Stimulated activated CD8-positive, alpha-beta memory T cell treated with anti-CD3 and anti-CD28 coated beads, Interleukin-7, amount 100 ng/mL, for 24 hours (primary cell): ENCODE data around the gene AKR1B1.
A peak's percentile ranks its signal among the peaks of the same experiment; 100 is the strongest.
"Not testable (repeated sequence)": the region's sequence is repeated elsewhere in the genome, so short reads cannot be mapped to it uniquely, and the experiment has no call there.

ENCODE experiments used
- DNase-seq: peaks from one replicate; pipeline ENCODE4 v3.0.0-alpha.2; 2020; ENCODE audit warnings: low read depth

AKR1B1 gene

DNA sequence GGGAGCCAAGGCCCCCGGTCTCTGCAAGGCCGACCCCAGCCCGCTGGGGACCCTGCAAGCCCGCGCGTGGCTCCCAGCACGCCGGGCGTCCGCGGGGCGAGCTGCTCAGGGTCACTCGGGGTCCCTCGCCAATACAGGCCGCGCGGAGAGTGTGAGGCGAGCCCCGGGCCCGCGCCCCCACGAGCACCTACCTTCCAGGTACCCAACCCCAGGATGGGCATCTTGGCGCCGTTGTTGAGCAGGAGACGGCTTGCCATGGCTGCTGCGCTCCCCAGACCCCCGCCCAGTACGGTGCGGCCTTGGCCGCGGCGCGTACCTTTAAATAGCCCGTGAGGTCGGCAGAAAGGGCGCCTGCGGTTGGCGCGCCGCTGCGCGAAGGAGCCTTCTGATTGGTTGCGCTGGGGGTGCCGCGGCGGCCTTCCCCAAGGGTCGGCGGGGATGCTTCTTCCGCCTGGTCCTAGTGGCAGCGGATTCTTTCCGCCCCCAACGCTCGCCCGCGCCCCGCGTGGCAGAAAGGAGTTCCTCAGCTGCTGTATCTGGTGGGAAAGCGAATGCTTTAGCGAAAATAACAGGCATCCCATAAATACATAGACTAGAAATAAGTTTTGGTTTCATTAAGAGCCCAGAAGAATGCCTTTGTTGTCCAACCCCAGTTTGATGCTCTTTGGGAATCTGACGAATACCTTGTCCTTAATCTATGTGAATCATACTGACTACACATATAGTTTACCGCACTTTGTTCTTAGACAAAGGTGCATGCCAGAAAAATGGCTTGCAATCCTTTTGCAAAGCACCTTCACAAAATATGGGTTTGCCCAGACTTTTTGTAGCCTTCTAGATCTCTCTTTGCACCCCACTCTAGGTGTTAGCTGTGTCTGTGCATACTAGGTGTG is at the start of gene AKR1B1:
TSS of gene AKR1B1 (minus strand) at position 295 of the 893 bp plus-strand sequence. CDS start at position 257, 38 bp downstream.
- peak; percentile 70 for DNase-seq

DNA sequence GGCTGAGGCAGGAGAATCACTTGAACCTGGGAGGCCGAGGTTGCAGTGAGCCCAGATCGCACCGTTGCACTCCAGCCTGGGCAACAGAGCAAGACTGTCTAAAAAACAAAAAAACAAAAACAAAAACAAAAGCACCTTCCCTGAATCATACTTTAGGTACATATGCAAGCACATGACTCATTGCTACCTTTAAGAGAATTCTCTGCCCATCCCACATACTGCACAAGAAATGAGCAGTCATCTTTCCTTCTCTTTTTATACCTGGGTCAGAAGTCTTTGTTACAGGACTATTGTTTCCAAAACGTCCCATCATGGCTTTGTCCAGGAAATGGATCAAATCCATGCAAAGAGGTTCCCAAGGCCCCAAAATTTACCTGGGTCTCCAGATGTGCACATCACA is 47.0 kb upstream of the AKR1B1 start:
- no peak for DNase-seq

DNA sequence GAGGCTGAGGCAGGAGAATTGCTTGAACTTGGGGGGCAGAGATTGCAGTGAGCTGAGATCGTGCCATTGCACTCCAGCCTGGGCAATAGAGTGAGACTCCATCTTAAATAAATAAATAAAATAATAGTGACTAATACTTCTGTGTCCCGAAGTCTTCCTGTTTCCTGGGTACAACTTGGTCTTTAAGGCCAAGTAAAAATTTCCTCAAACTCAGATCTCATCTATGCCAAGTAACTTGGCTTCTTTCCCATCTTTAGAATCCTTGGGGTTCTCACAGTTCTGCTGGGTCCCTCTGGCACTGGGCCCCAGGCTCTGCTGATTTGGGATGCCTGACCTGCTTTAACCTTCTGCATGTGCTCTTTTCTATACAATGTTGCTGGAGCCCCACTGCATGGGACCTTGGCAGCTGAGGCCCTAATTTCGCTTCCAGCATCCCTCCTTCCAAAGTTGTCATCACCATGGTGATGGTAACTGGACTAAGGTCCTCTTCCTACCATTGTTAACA is 45.8 kb upstream of the AKR1B1 start:
- DNase-seq = no peak

DNA sequence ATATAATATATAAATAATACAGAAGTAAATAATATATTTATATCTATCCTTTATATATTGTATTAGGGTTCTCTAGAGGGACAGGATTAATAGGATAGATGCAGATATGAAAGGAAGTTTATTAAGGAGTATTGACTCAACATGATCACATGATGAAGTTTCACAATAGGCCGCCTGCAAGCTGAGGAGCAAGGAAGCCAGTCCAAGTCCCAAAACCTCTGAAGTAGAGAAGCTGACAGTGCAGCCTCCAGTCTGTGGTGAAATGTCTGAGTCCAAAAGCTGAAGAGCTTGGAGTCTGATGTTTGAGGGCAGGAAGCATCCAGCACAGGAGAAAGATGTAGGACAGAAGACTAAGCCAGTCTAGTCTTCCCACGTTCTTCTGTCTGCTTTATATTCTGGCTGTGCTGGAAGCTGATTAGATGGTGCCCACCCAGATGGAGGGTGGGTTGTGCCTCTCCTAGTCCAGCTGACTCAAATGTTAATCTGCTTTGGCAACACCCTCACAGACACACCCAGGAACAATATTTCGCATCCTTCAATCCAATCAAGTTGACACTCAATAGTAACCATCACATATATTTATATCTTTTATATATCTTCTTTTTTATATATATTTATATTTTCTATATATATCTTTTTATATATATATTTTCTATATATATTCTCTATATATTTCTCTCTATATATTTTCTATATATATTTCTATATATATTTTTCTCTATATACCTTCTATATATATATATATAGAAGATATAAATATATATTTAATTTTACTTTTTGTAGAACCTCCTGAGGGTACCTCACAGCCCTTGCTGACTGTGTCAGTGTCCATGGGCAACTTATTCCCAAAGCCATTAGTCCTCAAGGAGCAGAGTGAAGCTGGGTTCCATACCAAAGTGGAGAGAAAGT is 43.8 kb upstream of the AKR1B1 start:
- no peak for DNase-seq

DNA sequence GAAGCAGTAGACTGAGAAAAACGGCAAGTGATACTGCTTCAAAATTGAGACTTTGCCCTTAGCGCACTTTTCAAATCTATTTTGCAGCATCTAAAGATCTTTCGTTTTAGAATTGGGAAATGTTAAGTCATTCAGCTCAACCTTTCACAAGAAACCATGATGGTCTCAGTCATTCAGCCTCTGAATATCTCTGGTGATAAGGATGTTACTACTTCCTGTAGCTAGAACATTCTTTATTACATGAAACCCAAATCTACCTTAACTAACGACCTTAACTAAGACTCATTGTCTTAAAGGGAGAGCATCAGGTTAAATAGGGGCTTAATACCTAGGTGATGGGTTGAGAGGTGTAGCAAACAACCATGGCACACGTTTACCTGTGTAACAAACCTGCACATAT is 42.1 kb upstream of the AKR1B1 start:
- no peak for DNase-seq

DNA sequence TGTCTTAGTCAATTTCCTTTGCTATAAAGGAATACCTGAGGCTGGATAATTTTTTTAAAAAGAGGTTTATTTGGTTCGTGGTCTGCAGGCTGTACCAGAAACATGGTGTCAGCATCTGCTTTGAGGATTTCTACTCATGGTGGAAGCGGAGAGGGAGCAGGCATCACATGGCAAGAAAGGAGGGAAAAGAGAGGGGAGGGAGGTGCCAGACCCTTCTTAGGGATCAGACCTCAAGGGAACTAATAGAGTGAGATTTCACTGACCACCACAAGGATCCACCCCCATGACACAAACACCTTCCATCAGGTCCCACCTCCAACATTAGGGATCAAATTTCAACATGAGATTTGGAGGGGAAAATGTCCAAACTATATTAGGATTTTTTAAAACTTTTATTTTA is 41.5 kb upstream of the AKR1B1 start:
- no peak for DNase-seq

DNA sequence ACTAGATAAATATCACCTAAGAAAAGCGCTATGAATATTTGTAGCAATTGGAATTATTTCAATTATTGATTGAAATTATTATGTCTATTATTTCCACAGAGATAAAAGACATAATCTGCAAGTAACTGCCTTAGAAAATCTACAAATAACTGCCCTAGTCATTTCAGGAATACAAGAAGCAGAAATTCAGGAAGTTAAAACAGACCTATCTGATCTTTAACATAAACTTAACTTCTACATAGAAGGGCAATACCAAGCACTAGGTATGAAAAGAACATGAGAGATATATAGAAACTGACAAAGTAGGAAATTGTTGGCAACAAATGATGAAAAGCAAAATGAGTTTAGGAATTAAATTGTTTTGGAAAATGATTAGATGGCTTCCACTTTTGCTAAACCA is 36.6 kb upstream of the AKR1B1 start:
- DNase-seq = no peak

DNA sequence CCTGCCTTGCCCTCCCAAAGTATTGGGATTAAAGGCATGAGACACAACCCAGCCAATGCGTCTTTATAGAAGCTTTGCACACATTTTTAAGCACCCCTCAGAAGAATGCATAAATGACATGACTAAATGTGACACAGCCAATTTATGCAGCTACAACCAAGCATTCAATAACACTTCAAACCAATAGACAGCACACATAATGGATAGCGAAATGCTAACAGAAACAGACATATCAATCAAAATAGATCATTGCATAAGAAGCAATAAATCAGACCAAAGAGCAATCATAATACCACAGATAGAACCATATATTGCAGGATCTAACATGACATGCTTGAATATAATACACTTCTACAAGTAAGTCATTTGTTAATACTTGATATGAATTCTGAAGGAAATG is 34.2 kb upstream of the AKR1B1 start:
- no peak for DNase-seq

DNA sequence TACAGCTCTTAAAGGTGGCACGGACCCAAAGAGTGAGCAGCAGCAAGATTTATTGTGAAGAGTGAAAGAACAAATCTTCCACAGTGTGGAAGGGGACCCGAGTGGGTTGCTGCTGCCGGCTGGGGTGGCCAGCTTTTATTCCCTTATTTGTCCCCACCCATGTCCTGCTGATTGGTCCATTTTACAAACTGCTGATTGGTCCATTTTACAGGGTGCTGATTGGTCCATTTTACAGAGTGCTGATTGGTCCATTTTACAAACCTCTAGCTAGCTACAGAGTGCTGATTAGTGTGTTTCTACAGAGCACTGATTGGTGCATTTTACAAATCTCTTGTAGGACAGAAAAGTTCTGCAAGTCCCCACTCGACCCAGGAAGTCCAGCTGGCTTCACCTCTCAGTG is 28.8 kb upstream of the AKR1B1 start:
- DNase-seq = not testable (repeated sequence)

DNA sequence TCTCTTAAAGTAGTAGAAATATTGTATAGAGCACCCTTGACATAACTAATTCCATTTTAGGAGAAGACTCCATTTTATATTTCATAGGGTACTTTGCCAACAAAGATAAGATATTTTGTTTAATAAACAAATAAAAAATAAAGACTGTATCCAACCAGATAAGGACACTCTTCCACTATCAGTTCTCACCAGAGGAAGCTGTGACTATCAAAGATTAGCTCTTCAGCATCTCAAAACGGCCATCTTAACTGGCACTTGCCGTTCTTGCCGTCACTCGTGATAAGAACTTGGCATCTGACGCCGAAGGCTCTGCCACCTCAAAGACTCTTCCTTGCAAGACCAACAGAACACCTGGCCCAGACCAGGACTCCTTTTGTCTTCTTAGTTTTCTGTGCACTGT is 26.3 kb upstream of the AKR1B1 start:
- DNase-seq = no peak

DNA sequence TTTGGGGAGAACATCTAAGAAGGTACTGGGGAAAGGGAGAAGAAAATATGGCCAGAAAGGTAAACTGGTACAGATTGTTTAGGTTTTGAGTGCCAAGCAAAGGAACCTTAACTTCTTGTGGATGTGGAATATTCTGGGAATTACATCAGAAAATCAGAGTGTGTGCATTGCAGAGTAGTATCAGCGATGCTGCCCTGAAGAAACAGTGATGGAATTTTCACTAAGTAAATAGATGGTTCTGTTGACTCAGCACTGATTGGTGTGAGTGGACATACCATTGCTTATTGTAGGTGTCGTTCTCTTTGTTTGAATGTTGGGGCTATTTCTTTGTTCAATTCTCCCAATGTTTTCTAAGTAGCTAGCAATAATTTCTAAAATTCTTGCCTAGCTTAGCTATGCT is 24.4 kb upstream of the AKR1B1 start:
- DNase-seq = no peak

DNA sequence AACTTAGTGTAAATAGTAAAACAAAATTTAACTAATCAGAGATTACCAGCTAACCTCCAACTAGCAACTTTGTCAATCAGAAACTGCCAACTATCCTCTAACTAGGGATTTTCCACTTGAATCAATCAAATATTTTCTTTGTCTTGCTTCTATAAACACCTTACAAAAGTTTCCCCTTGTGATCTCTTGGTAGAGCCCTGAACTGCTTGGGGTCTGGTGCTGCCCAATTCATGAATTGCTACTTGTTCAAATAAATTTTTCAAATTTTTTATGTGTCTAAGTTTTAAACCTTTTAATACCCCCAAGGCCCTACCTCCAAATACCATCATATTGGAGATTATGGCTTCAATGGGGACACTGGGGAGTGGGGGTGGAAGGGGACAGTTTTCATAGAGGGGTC is 24.0 kb upstream of the AKR1B1 start:
- DNase-seq = no peak

DNA sequence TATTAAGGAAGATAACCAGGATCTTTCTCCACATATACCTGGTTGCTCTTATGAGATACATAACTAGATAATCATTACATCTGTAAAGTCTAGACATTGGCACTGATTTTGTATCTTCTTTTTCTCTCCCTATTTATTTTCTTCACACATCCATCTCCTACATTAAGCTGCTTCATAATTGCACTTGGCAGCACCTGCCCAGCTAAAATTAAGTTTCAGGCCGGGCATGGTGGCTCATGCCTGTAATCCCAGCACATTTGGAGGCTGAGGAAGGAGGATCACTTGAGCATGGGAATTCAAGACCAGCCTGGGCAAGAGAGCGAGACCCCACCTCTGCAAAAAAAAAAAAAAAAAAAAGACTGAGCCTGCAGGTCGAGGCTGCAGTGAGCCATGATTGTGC is 22.3 kb upstream of the AKR1B1 start:
- no peak for DNase-seq

DNA sequence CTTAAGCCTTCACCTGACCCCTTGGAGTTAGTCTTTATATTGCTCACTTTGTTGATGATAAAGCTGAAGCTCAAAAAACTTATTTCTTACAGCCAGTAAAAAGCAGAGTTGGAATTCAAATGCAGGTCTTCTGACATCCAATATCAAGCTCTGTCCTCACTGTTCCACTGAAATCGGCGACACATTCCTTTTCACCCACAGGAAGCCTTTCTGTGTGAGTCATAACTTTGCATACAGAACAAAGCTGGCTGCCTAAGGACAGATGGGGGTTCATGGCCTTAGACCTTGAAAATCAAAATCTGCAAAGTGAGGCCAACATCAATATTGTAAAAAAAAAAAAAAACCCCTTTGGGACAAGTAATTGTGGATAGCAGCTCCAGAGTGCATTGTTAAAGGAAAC is 21.8 kb upstream of the AKR1B1 start:
- DNase-seq = no peak

DNA sequence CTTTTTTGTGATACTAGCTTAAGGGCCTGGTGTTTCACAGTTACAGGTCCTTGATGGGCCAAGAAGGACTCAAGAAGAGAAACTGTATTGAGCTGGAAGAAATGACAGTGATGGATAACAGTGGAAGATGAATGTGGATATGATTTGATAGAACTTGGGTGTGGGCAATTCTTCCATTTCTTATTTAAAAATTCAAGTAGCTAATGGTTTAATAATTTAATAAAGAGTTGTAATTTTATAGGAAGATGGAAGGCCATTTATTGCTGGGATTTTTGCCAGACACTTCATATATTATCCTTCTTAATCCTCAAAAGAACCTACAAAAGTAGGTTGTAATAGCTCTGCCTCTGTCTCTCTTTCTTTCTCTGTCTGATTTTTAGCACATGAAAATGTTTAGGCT is 21.3 kb upstream of the AKR1B1 start:
- no peak for DNase-seq

DNA sequence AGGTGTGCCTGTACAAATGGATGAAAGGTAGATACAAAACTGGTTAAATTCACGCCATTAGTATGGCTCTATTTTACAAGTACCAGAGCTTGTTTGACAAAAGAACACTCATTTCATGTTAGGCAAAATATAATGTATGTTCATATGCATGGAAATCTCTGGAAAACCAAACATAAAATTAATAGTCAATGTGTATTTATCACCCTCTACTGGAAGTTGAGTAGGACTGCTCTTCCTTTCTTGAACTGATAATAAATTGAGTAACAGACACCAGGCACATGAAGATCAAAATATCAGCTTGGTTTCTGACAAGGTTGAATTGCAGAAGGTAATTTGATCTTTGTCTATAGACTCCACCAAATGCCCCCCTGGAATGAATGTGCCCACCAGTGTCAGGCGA is 19.8 kb upstream of the AKR1B1 start:
- no peak for DNase-seq

DNA sequence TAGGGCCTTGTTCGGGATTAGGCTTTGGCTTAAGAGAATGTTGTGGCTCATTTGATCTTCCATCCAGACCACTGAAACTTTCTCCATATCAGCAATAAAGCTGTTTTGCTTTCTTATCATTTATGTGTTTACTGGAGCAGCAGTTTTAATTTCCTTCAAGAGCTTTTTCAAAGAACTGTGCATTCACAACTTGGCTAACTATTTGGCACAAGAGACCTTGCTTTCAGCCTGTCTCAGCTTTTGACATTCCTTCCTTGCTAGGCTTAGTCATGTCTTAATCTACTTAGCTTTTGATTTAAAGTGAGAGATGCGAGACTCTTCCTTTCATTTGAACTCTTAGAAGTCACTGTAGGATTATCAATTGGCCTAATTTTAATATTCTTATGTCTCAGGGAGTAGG is 19.1 kb upstream of the AKR1B1 start:
- no peak for DNase-seq

DNA sequence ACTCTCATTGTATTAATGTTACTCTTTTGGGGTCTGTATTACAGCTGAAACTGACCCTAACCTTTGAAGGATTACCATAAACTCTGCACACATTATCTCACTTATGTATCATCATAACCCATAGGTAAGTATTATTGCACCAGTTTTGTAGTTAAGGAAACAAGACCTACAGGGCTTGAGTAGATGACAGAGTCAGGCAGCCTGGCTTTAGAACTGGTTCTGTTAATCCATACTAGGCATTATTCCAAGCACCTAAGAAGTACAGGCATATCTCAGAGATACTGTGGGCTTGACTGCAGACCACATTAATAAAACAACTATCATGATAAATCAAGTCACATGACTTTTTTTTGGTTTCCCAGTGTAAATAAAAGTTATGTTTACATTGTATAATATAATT is 17.1 kb upstream of the AKR1B1 start:
- DNase-seq = no peak

DNA sequence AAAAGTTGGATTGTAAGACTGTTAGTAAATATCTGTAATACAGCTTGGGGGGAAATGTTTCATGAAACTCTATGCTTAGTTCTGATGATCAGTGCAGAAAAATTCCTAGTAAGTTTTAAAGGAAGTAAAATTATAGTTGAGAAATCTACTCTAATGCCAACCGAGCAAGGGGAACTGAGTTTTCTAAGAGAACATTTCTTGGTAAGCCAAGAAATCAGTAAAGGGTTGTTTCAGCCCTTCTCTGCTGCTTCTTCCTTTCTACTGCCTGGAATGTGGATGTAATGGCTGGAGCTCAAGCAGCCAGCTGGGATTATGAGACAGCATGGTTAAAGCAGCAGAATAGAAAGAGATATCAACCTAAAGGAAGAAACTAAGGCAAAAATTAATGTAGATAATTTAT is 15.9 kb upstream of the AKR1B1 start:
- DNase-seq = no peak

DNA sequence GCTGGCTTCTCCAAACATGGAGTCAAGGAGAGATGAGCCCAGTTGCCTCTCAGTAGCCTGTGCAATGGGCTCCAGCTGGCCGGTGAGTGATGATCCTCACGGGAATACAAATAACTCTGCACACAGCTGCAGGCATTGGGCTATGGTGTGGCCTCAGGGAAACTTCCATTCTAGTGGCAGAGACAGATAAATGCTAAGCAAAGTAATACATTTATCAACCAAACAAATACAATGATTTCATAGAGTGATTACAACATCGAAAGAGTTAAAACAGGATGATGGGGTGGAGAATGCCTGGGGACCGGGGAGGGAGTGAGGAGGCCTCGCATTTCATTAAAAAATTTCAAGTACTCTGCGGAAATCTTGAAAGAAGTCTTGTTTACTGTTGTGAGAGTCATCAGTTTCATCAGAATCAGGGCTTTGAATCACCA is 15.0 kb upstream of the AKR1B1 start:
- DNase-seq = no peak

DNA sequence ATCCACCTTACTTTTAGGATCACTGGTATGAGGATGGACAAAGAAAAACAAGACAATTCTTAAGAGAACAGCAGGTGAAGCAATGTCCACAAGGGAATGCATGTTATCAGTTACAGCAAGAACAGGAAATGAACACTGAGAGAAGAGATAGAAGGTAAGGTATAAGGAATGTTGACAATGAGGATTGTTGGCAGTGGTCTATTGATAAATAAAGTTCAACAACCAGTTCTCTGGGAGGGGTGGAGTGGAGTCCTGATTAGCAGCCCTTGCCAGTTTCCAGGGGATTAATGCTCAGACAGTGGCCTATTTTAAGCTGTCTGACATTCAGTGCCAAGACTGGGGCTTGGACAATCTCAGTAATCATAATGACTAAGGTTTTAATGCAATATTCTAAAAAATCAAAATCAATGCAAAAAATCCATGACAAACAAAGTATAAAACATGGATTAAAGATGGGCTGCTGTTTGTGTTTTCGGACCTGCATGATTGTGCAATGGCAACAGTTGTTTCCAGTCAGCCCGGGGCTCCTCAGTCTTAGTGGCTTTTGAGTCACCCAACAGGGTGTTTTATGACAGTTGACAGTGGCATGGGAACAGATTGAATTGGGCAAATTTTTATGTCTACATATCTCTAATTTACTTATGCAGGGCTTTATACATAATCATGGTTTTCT is 13.8 kb upstream of the AKR1B1 start:
- DNase-seq = no peak

DNA sequence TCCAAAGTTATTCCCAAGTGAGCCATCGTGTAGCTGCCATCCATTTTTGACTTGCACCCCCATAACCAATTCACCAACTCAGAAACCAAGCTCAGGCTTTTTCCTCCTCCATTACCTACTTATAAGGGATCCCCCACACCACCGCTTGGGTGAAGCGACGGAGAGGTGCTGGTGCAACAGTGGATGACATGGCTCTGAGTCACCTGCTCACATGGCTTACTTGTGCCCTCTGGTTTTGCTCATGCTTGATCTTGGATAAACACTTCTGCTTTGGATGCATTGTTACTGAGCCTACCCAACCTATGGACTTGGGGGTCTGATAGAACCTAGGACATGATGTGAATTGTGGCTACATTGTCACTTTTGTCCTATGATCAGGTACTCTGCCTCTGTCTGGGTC is 12.0 kb upstream of the AKR1B1 start:
- no peak for DNase-seq
